HepG2 (cell line): ENCODE results near the gene DZANK1. TPM values are rescaled to one million over a fixed set of nuclear protein-coding genes. Genes with fewer than 3 reads are reported as not detected.

Experiments used
- HMGXB4 ChIP-seq, 2 experiments: sonication (generic) in 1 of 2; formaldehyde crosslinking in 1 of 2; IDR thresholded peaks; 2 replicates each; pipeline versions ENCODE4 v1.4.0 to v1.6.1; 2018 to 2020; ENCODE audit warnings: missing genetic modification reagents in 2 of 2, borderline replicate concordance in 1 of 2, low read depth in 1 of 2, mild to moderate bottlenecking in 1 of 2, missing biosample characterization in 1 of 2
- HOXA3 ChIP-seq: sonication (generic); formaldehyde crosslinking; IDR thresholded peaks from 2 replicates; pipeline ENCODE4 v1.5.0; 2020; ENCODE audit warnings: missing genetic modification reagents
- IRF2 ChIP-seq: IDR thresholded peaks from 2 replicates; pipeline ENCODE4 v1.6.1; 2018; ENCODE audit warnings: missing genetic modification reagents, missing compliant biosample characterization
- IRX3 ChIP-seq: sonication (generic); formaldehyde crosslinking; IDR thresholded peaks from 2 replicates; pipeline ENCODE4 v1.8.1; 2023; ENCODE audit warnings: mild to moderate bottlenecking, low read depth, missing genetic modification reagents, borderline replicate concordance
- KDM3A ChIP-seq: IDR thresholded peaks from 2 replicates; pipeline ENCODE4 v1.6.1; 2018; ENCODE audit warnings: low read depth, missing compliant biosample characterization
- NKX3-1 ChIP-seq: sonication (generic); formaldehyde crosslinking; IDR thresholded peaks from 2 replicates; pipeline ENCODE4 v1.5.0; 2020; ENCODE audit warnings: missing genetic modification reagents
- RERE ChIP-seq: IDR thresholded peaks from 2 replicates; pipeline ENCODE4 v1.6.1; 2016; ENCODE audit warnings: low read depth, missing genetic modification reagents, missing compliant biosample characterization
- RFXAP ChIP-seq: sonication (generic); formaldehyde crosslinking; IDR thresholded peaks from 2 replicates; pipeline ENCODE4 v1.4.0; 2020; ENCODE audit warnings: missing genetic modification reagents, borderline replicate concordance
- SPEN ChIP-seq: sonication (generic); formaldehyde crosslinking; IDR thresholded peaks from 2 replicates; pipeline ENCODE4 v1.5.1; 2020; ENCODE audit warnings: low read depth, mild to moderate bottlenecking, missing genetic modification reagents
- STAT5B ChIP-seq: sonication (generic); formaldehyde crosslinking; IDR thresholded peaks from 2 replicates; pipeline ENCODE4 v1.4.0; 2020; ENCODE audit warnings: missing genetic modification reagents
- TEAD2 ChIP-seq: sonication (generic); formaldehyde crosslinking; IDR thresholded peaks from 2 replicates; pipeline ENCODE4 v1.9.0; 2021; ENCODE audit warnings: missing genetic modification reagents
- TEF ChIP-seq: sonication (generic); formaldehyde crosslinking; IDR thresholded peaks from 2 replicates; pipeline ENCODE4 v1.5.0; 2020; ENCODE audit warnings: missing genetic modification reagents
- TP53 ChIP-seq: sonication (generic); formaldehyde crosslinking; conservative IDR thresholded peaks from 2 replicates; pipeline ENCODE4 v1.4.0; 2020; ENCODE audit warnings: missing genetic modification reagents
- ZMYM3 ChIP-seq: sonication (generic); formaldehyde crosslinking; IDR thresholded peaks from 2 replicates; pipeline ENCODE4 v1.5.1; 2020; ENCODE audit warnings: mild to moderate bottlenecking, missing genetic modification reagents
- ZNF136 ChIP-seq: sonication (generic); formaldehyde crosslinking; IDR thresholded peaks from 2 replicates; pipeline ENCODE4 v1.8.1; 2022; ENCODE audit warnings: low read depth, mild to moderate bottlenecking, moderate library complexity, missing genetic modification reagents
- ZNF234 ChIP-seq: sonication (generic); formaldehyde crosslinking; conservative IDR thresholded peaks from 2 replicates; pipeline ENCODE4 v1.5.1; 2020; ENCODE audit warnings: mild to moderate bottlenecking, missing genetic modification reagents
- ZNF3 ChIP-seq: IDR thresholded peaks from 2 replicates; pipeline ENCODE4 v1.7.0; 2017; ENCODE audit warnings: inconsistent platforms
- ZNF510 ChIP-seq: sonication (generic); formaldehyde crosslinking; IDR thresholded peaks from 2 replicates; pipeline ENCODE4 v1.4.0; 2020; ENCODE audit warnings: low read depth, mild to moderate bottlenecking, missing genetic modification reagents
- ZNF607 ChIP-seq: sonication (generic); formaldehyde crosslinking; IDR thresholded peaks from 2 replicates; pipeline ENCODE4 v1.5.1; 2020; ENCODE audit warnings: missing genetic modification reagents, mild to moderate bottlenecking, borderline replicate concordance
- ZNF678 ChIP-seq: sonication (generic); formaldehyde crosslinking; IDR thresholded peaks from 2 replicates; pipeline ENCODE4 v1.4.0; 2020; ENCODE audit warnings: mild to moderate bottlenecking, missing genetic modification reagents
- ZNF766 ChIP-seq: sonication (generic); formaldehyde crosslinking; IDR thresholded peaks from 2 replicates; pipeline ENCODE4 v1.5.0; 2020; ENCODE audit warnings: missing genetic modification reagents, borderline replicate concordance
- ZSCAN21 ChIP-seq: sonication (generic); formaldehyde crosslinking; IDR thresholded peaks from 2 replicates; pipeline ENCODE4 v1.8.0; 2022; ENCODE audit warnings: mild to moderate bottlenecking, missing genetic modification reagents, moderate library complexity, borderline replicate concordance
- polyA plus RNA-seq, 8 experiments: library from polyadenylated mRNA; depleted of rRNA in 3 of 8; stranded (reverse) in 7 of 8; unstranded in 1 of 8; fragments of >200 nt; fragmentation: Illumina TruSeq in 4 of 8; extraction: Trizol in 4 of 8; gene quantifications; 2 replicates each; pipeline versions ENCODE4 v1.2.1 to v1.2.3, GENCODE V29; 2011 to 2016; ENCODE audit warnings: low read depth in 4 of 8, missing spikeins in 1 of 8, mixed read lengths in 1 of 8; ENCODE audit not compliant: insufficient read depth in 1 of 8
- total RNA-seq, 5 experiments: library from RNA; depleted of rRNA; stranded (reverse); fragments of >200 nt; fragmentation: Illumina TruSeq; extraction: Trizol; gene quantifications; 2 replicates each; pipeline ENCODE4 v1.2.3, GENCODE V29; 2016; ENCODE audit warnings: low read depth in 1 of 5

The DZANK1 gene
- total and polyA plus RNA-seq, 2 of the 13 experiments (the other 11 are each of a cell fraction or from before 2014, with no cell fraction given) = 1.6 to 3.2 TPM

DNA sequence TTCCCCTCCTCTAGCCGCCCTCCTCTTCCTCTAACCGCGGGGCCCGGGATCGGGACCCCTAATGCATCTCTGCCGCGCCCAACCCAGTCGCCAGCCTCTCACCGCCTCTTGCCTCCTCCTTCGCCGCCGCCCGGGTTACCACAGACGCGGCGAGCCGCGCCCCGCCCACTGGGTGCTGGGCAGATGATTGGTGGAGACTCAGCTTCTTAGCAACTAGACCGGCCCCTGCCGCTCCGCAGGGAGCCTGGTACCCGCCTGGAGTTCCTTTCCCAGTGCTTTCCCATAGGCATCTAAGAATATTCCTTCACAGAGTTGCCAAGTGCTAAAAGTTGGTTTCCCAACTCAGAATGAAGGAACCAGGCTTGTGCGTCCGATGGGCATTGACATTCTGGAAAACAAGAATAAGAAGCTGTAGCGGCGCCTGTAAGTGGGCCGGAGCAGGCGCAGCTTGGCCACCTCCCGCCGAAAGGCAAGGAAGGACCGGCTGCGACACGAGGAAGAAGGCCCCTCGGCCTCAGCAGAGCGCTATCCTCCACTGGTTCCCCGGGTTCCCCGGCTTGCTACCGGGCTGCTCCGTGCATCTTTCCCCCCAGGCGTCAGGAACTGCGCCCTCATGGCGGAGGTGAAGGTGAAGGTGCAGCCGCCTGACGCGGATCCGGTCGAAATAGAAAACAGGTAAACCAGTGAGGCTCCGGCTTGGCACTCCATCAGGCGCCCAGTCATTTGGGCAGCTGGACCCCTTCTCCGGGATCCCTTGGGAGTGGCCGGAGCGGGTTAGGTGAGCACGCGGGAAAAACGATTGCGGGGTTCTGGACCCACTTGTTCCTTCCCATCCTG is at the start of gene DZANK1, which contains the start of gene POLR3F (continued):
- no peak for TF ChIP-seq RERE (CRISPR knock-in tag)
- TF ChIP-seq ZNF607 (CRISPR knock-in tag) = no peak; the same call in 1 of the 2 replicates
- TF ChIP-seq ZMYM3 (CRISPR knock-in tag) = no peak
- peak; percentile 81; the same call in 1 of the 2 replicates for TF ChIP-seq TP53
- TF ChIP-seq IRX3 = no peak; the same call in 1 of the 2 replicates
- no peak for TF ChIP-seq TEAD2 (CRISPR knock-in tag)
- no peak for TF ChIP-seq ZNF234 (CRISPR knock-in tag)
- TF ChIP-seq ZNF3 (CRISPR knock-in tag) = no peak
- peak; percentile 94 for TF ChIP-seq IRF2 (CRISPR knock-in tag)
- TF ChIP-seq RFXAP = peak; percentile 92
- TF ChIP-seq HMGXB4 (CRISPR knock-in tag; IDR thresholded peaks at IDR 0.05; ENCODE audit: borderline replicate concordance in 1 of 2, low read depth in 1 of 2) = peak; percentile 69 to 78; a peak in 3 of 4 replicates
- 0 out of 2 replicates have a peak, but pooled peaks have one; percentile 41 for TF ChIP-seq ZSCAN21 (CRISPR knock-in tag)
- TF ChIP-seq NKX3-1 = peak; percentile 64; the same call in 1 of the 2 replicates
- peak; percentile 96 for TF ChIP-seq STAT5B
- TF ChIP-seq SPEN = peak; percentile 100
- TF ChIP-seq TEF (CRISPR knock-in tag) = no peak; the same call in 1 of the 2 replicates
- peak; percentile 45 for TF ChIP-seq ZNF766
- no peak for TF ChIP-seq ZNF678
- TF ChIP-seq ZNF510 (CRISPR knock-in tag) = no peak
- peak; percentile 54; the same call in 1 of the 2 replicates for TF ChIP-seq ZNF136 (CRISPR knock-in tag)
- peak; percentile 96 for TF ChIP-seq HOXA3 (CRISPR knock-in tag)
- TF ChIP-seq KDM3A (CRISPR knock-in tag) = 0 out of 2 replicates have a peak, but pooled peaks have one; percentile 69
